HEK293T (cell line): Measurements from ENCODE around the gene SH3RF3.

Experiments
- CTCF ChIA-PET: fragments of 350-600 bp; formaldehyde crosslinking; extraction: SDS; loops from one replicate; lab custom pipeline; 2021; ENCODE audit warnings: antibody characterized with exemption, inconsistent platforms; lab: Yijun Ruan, JAX
- POLR2A ChIA-PET: fragments of 350-600 bp; formaldehyde crosslinking; extraction: SDS; loops from one replicate; lab custom pipeline; 2020; ENCODE audit warnings: antibody characterized with exemption, inconsistent platforms; lab: Yijun Ruan, JAX
- DNase-seq: peaks from one replicate; pipeline ENCODE4 v3.0.0; 2012; ENCODE audit warnings: mixed read lengths; ENCODE audit errors: extremely low spot score
- ARNT ChIP-seq: fragments of 450-650 bp; IDR thresholded peaks from 2 replicates; pipeline ENCODE4 v1.6.1; 2017; ENCODE audit warnings: mild to moderate bottlenecking
- BHLHE40 ChIP-seq: fragments of 450-650 bp; IDR thresholded peaks from 2 replicates; pipeline ENCODE4 v1.6.1; 2016; ENCODE audit warnings: mild to moderate bottlenecking, moderate library complexity, borderline replicate concordance
- CTBP1 ChIP-seq: fragments of 450-650 bp; IDR thresholded peaks from 2 replicates; pipeline ENCODE4 v1.6.1; 2016; ENCODE audit warnings: borderline replicate concordance
- ELF4 ChIP-seq: fragments of 450-650 bp; IDR thresholded peaks from 2 replicates; pipeline ENCODE4 v1.6.1; 2017; ENCODE audit warnings: antibody characterized with exemption
- FOXA1 ChIP-seq: fragments of 450-650 bp; IDR thresholded peaks from 2 replicates; pipeline ENCODE4 v1.6.1; 2016; ENCODE audit warnings: mild to moderate bottlenecking
- FOXK2 ChIP-seq: fragments of 450-650 bp; IDR thresholded peaks from 2 replicates; pipeline ENCODE4 v1.6.1; 2016; ENCODE audit warnings: mild to moderate bottlenecking
- FOXM1 ChIP-seq: fragments of 450-650 bp; IDR thresholded peaks from 2 replicates; pipeline ENCODE4 v1.6.1; 2017; ENCODE audit warnings: mild to moderate bottlenecking, borderline replicate concordance
- HDGF ChIP-seq: fragments of 450-650 bp; IDR thresholded peaks from 2 replicates; pipeline ENCODE4 v1.6.1; 2017; ENCODE audit warnings: antibody characterized with exemption, borderline replicate concordance
- L3MBTL2 ChIP-seq: fragments of 450-650 bp; conservative IDR thresholded peaks from 2 replicates; pipeline ENCODE4 v1.6.1; 2016; ENCODE audit warnings: mild to moderate bottlenecking
- LEF1 ChIP-seq: fragments of 450-650 bp; IDR thresholded peaks from 2 replicates; pipeline ENCODE4 v1.6.1; 2017; ENCODE audit warnings: mild to moderate bottlenecking, borderline replicate concordance
- NFRKB ChIP-seq: fragments of 450-650 bp; IDR thresholded peaks from 2 replicates; pipeline ENCODE4 v1.6.1; 2016; ENCODE audit warnings: mild to moderate bottlenecking, moderate library complexity
- PKNOX1 ChIP-seq: fragments of 450-650 bp; IDR thresholded peaks from 2 replicates; pipeline ENCODE4 v1.6.1; 2016
- SP1 ChIP-seq: fragments of 450-650 bp; IDR thresholded peaks from 2 replicates; pipeline ENCODE4 v1.6.1; 2017
- SUZ12 ChIP-seq: fragments of 450-650 bp; IDR thresholded peaks from 2 replicates; pipeline ENCODE4 v1.6.1; 2016; ENCODE audit warnings: mild to moderate bottlenecking
- TARDBP ChIP-seq: fragments of 450-650 bp; IDR thresholded peaks from 2 replicates; pipeline ENCODE4 v1.6.1; 2016
- ZNF384 ChIP-seq: fragments of 450-650 bp; IDR thresholded peaks from 2 replicates; pipeline ENCODE4 v1.6.1; 2016

Gene SH3RF3

GRCh38 chr2:109435901-109436598 is 307.0 kb downstream of the SH3RF3 start:
- DNase-seq, result no peak
- ChIA-PET POLR2A (no interaction called here), CTCF (no interaction called here)
- TF ChIP-seq FOXM1 (no peak), CTBP1 (no peak), PKNOX1 (no peak)

- ChIA-PET POLR2A (no interaction called here), CTCF (no interaction called here)
- TF ChIP-seq L3MBTL2, result no peak
- no peak for TF ChIP-seq SUZ12
- TF ChIP-seq PKNOX1, result no peak
- TF ChIP-seq BHLHE40, result no peak
- TF ChIP-seq TARDBP, result no peak
- TF ChIP-seq ELF4, result no peak
- no peak for TF ChIP-seq ZNF384
- TF ChIP-seq FOXM1, result no peak
- TF ChIP-seq FOXA1, result no peak
- TF ChIP-seq NFRKB, result no peak
- TF ChIP-seq HDGF, result no peak
- TF ChIP-seq LEF1, result no peak
- no peak for DNase-seq
These were observed 307.7 kb downstream of the SH3RF3 start for GRCh38 chr2:109436610-109437225.

GRCh38 chr2:109437325-109438090 is 308.5 kb downstream of the SH3RF3 start:
- DNase-seq, result no peak
- CTCF ChIA-PET, result interaction anchor here (0.5 to 0.6 kb wide), 2 partner anchors 87 to 307 kb away, joined by 3 to 5 read pairs; no protein-coding TSS in a partner anchor

GRCh38 chr2:109438146-109438545 is 309.1 kb downstream of the SH3RF3 start:
- TF ChIP-seq FOXM1, result no peak
- TF ChIP-seq L3MBTL2, result no peak
- TF ChIP-seq TARDBP, result no peak
- TF ChIP-seq PKNOX1, result no peak
- no peak for DNase-seq
- POLR2A ChIA-PET, result no interaction called here
- CTCF ChIA-PET, result interaction anchor here (0.5 to 0.6 kb wide), 2 partner anchors 86 to 307 kb away, joined by 3 to 5 read pairs; no protein-coding TSS in a partner anchor

More at GRCh38 chr2:109437325-109438090, 308.5 kb downstream of the SH3RF3 start:
- TF ChIP-seq L3MBTL2 (no peak), CTBP1 (no peak), FOXM1 (no peak), SP1 (no peak), FOXA1 (no peak), ELF4 (no peak), ZNF384 (no peak), BHLHE40 (no peak), FOXK2 (no peak), TARDBP (no peak), LEF1 (no peak), HDGF (no peak), PKNOX1 (no peak), NFRKB (no peak), ARNT (no peak), SUZ12 (no peak)
- POLR2A ChIA-PET, result no interaction called here

GRCh38 chr2:109438773-109439389 is 309.9 kb downstream of the SH3RF3 start:
- POLR2A ChIA-PET, result no interaction called here
- no peak for DNase-seq
- TF ChIP-seq ARNT (no peak), SUZ12 (no peak), FOXK2 (no peak), BHLHE40 (no peak), NFRKB (no peak), ELF4 (no peak), SP1 (no peak), HDGF (no peak), LEF1 (no peak), ZNF384 (no peak), FOXM1 (no peak), TARDBP (no peak), PKNOX1 (no peak), L3MBTL2 (no peak), CTBP1 (no peak), FOXA1 (no peak)
- CTCF ChIA-PET, result no interaction called here
